GM23248 (cell line): ENCODE results near the gene ICOS. TPM values are rescaled to one million over a fixed set of nuclear protein-coding genes. Genes with fewer than 3 reads are reported as not detected.

Source experiments
- DNase-seq: peaks from one replicate; pipeline ENCODE4 v3.0.0-alpha.2; 2015
- H2AFZ ChIP-seq: fragments of 200-600 bp; sonication (generic); 2 replicates; pipeline ENCODE4 v1.6.1; 2016; ENCODE audit warnings: antibody characterized with exemption
- H3F3A ChIP-seq: fragments of 200-600 bp; sonication (generic); 2 replicates; pipeline ENCODE4 v1.6.1; 2016; ENCODE audit warnings: mild to moderate bottlenecking, antibody characterized with exemption, mixed run types; ENCODE audit not compliant: insufficient read depth
- H3K27ac ChIP-seq: fragments of 200-600 bp; sonication (generic); 2 replicates; pipeline ENCODE4 v1.5.1; 2016; ENCODE audit warnings: mild to moderate bottlenecking
- H3K27me3 ChIP-seq: fragments of 200-600 bp; sonication (generic); replicated peaks from 2 replicates; pipeline ENCODE4 v1.6.1; 2016; ENCODE audit warnings: mild to moderate bottlenecking; ENCODE audit not compliant: insufficient read depth
- H3K36me3 ChIP-seq: fragments of 200-600 bp; sonication (generic); 2 replicates; pipeline ENCODE4 v1.6.1; 2016; ENCODE audit warnings: low read depth, mild to moderate bottlenecking
- H3K4me1 ChIP-seq: fragments of 200-600 bp; sonication (generic); 2 replicates; pipeline ENCODE4 v1.6.1; 2016; ENCODE audit warnings: mild to moderate bottlenecking; ENCODE audit not compliant: insufficient read depth
- H3K4me2 ChIP-seq: fragments of 200-600 bp; sonication (generic); one replicate; pipeline ENCODE4 v1.6.1; 2016; ENCODE audit warnings: mild to moderate bottlenecking; ENCODE audit not compliant: unreplicated experiment
- H3K4me3 ChIP-seq: fragments of 200-600 bp; sonication (generic); 2 replicates; pipeline ENCODE4 v1.5.1; 2016; ENCODE audit warnings: mild to moderate bottlenecking
- H3K79me2 ChIP-seq: fragments of 200-600 bp; sonication (generic); 2 replicates; pipeline ENCODE4 v1.6.1; 2016; ENCODE audit warnings: mild to moderate bottlenecking; ENCODE audit not compliant: insufficient read depth
- H3K9ac ChIP-seq: fragments of 200-600 bp; sonication (generic); 2 replicates; pipeline ENCODE4 v1.6.1; 2016; ENCODE audit warnings: mild to moderate bottlenecking
- H3K9me2 ChIP-seq: fragments of 200-600 bp; sonication (generic); 2 replicates; pipeline ENCODE4 v1.6.1; 2016; ENCODE audit warnings: mixed run types, mild to moderate bottlenecking, moderate library complexity; ENCODE audit not compliant: insufficient read depth
- H3K9me3 ChIP-seq: fragments of 200-600 bp; sonication (generic); one replicate; pipeline ENCODE4 v1.6.1; 2017; ENCODE audit warnings: low read depth
- H4K20me1 ChIP-seq: fragments of 200-600 bp; sonication (generic); 2 replicates; pipeline ENCODE4 v1.6.0; 2016; ENCODE audit not compliant: insufficient read depth
- EZH2 ChIP-seq: fragments of 200-600 bp; sonication (generic); IDR thresholded peaks from 2 replicates; pipeline ENCODE4 v1.6.1; 2018; ENCODE audit warnings: antibody characterized with exemption, mild to moderate bottlenecking; ENCODE audit not compliant: insufficient read depth, poor library complexity, severe bottlenecking
- EZH2phosphoT487 ChIP-seq: fragments of 200-600 bp; sonication (generic); IDR thresholded peaks from 2 replicates; pipeline ENCODE4 v1.6.1; 2018; ENCODE audit warnings: antibody characterized with exemption, moderate library complexity, mild to moderate bottlenecking, low read depth; ENCODE audit not compliant: insufficient read depth
- WGBS, 2 experiments: methylation state at CpG; one replicate each; pipeline ENCODE4 v1.1.6; 2015 to 2017; ENCODE audit warnings: low lambda C conversion rate in 2 of 2, low coverage in 1 of 2; ENCODE audit errors: missing lambda C conversion rate in 2 of 2; 5-methylcytosine and 5-hydroxymethylcytosine counted together
- in situ Hi-C: fragments of 300-500 bp; cut with MboI; formaldehyde crosslinking; loops from 2 replicates; pipeline ENCODE4 v1.15.0; 2020
- polyA plus RNA-seq: library from polyadenylated mRNA; unstranded; fragments of >200 nt; fragmentation: Nextera tagmentation; extraction: Ambion mirVana; gene quantifications from 2 replicates; pipeline ENCODE4 v1.2.1, GENCODE V29; 2016
- total RNA-seq: library from RNA; depleted of rRNA; stranded (reverse); fragments of >200 nt; shearing (Covaris generic); gene quantifications from 2 replicates; pipeline ENCODE4 v1.2.3, GENCODE V29; 2014

Gene ICOS
- total and polyA plus RNA-seq, 2 experiments from 2014 or later, result not detected

- Histone ChIP-seq H2AFZ (no peak overlapping the region), H3K4me3 (no peak overlapping the region), H4K20me1 (no peaks in the 10 kb centered on the region), H3K36me3 (0 out of 2 replicates have a peak, but pooled peaks cover 3% of the 10 kb centered on the region), H3K79me2 (no peaks in the 10 kb centered on the region), H3K27me3 (no peaks in the 10 kb centered on the region), H3K9ac (no peak overlapping the region), H3K9me2 (no peaks in the 10 kb centered on the region), H3K9me3 (peaks cover 3% of the 10 kb centered on the region), H3F3A (no peaks in the 10 kb centered on the region), H3K4me2 (no peak overlapping the region), H3K27ac (no peak overlapping the region), H3K4me1 (no peaks in the 10 kb centered on the region)
- no peak for DNase-seq
- in situ Hi-C loops, result no loop called here
- TF ChIP-seq EZH2 (no peak), EZH2phosphoT487 (no peak)
- WGBS, 2 experiments, result 24 to 27% methylated on average over 2 of the region's 2 CpGs
These were observed 39.0 kb upstream of the ICOS start for GRCh38 chr2:203897544-203897943.

DNA sequence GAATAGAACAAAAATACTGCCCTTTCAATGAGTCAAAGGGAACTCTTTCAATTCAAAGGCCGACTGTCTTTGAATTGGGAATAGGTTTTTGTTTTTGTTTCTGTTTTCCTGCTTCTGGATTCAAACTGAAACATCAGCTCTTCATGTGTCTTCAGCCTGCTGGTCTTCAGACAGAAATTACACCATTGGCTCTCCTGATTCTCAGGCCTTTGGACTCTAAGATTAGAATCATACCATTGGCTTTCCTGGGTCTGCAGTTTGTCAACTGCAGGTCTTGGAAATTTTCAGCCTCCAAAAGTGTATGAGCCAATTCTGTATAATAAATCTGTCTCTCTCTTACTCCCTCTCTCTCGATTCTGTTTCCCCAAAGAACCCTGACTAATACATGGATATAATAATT is 37.9 kb upstream of the ICOS start:
- no peaks in the 10 kb centered on the region for H3K27me3 ChIP-seq
- no peaks in the 10 kb centered on the region for H3F3A ChIP-seq
- no peaks in the 10 kb centered on the region for H4K20me1 ChIP-seq
- no peaks in the 10 kb centered on the region for H3K9me2 ChIP-seq
- no peak overlapping the region for H3K27ac ChIP-seq
- H3K79me2 ChIP-seq, result no peaks in the 10 kb centered on the region
- H3K4me1 ChIP-seq, result no peaks in the 10 kb centered on the region
- no peak overlapping the region for H3K9ac ChIP-seq
- no peak overlapping the region for H3K4me3 ChIP-seq
- no peak for DNase-seq
- H3K4me2 ChIP-seq, result no peak overlapping the region
- H3K36me3 ChIP-seq, result 0 out of 2 replicates have a peak, but pooled peaks cover 3% of the 10 kb centered on the region
- H2AFZ ChIP-seq, result no peak overlapping the region
- in situ Hi-C loops, result no loop called here
- 4 to 10% methylated on average over 2 of the region's 2 CpGs for WGBS, 2 experiments
- TF ChIP-seq EZH2 (no peak), EZH2phosphoT487 (no peak)
- peaks cover 7% of the 10 kb centered on the region for H3K9me3 ChIP-seq

- H3K9me2 ChIP-seq, result no peaks in the 10 kb centered on the region
- H3F3A ChIP-seq, result no peaks in the 10 kb centered on the region
- H2AFZ ChIP-seq, result no peak overlapping the region
- no peaks in the 10 kb centered on the region for H3K79me2 ChIP-seq
- 0 out of 2 replicates have a peak, but pooled peaks cover 3% of the 10 kb centered on the region for H3K36me3 ChIP-seq
- no peak overlapping the region for H3K27ac ChIP-seq
- no peak for DNase-seq
- TF ChIP-seq EZH2phosphoT487 (no peak), EZH2 (no peak)
- H3K4me2 ChIP-seq, result no peak overlapping the region
- H4K20me1 ChIP-seq, result no peaks in the 10 kb centered on the region
- no peaks in the 10 kb centered on the region for H3K4me1 ChIP-seq
- WGBS, 2 experiments, result 53 to 54% methylated on average over 2 of the region's 2 CpGs
- no peaks in the 10 kb centered on the region for H3K27me3 ChIP-seq
- no peak overlapping the region for H3K4me3 ChIP-seq
- no peak overlapping the region for H3K9ac ChIP-seq
- in situ Hi-C loops, result no loop called here
- peaks cover 7% of the 10 kb centered on the region for H3K9me3 ChIP-seq
These were observed 36.3 kb upstream of the ICOS start for GRCh38 chr2:203900253-203900652.

DNA sequence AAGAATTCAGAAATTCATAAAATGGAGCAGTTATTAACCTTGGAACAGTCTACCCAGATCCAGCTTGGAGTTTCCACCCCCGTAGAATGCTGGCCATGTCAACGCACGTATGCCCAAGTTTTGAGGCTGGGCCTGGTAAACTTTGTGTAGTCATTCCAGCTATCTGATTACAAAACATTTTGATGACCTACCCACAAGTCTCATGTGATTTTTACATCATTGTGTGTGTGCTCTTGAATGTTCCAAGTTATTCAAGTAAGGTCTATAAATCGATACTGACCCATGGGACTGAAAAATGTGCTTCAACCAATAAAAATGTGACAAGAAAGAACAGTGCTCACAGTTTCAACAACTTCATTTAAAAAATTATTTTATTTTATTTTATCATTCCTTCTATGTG is 32.5 kb upstream of the ICOS start:
- peak; percentile 16 for DNase-seq
- in situ Hi-C loops, result no loop called here

GRCh38 chr2:203905656-203906055 is 30.9 kb upstream of the ICOS start:
- H3K9me3 ChIP-seq, result peaks cover 7% of the 10 kb centered on the region
- H3K27me3 ChIP-seq, result no peaks in the 10 kb centered on the region
- H3K9ac ChIP-seq, result no peak overlapping the region
- H3K9me2 ChIP-seq, result no peaks in the 10 kb centered on the region
- no peak overlapping the region for H3K4me3 ChIP-seq
- no peak for TF ChIP-seq EZH2phosphoT487
- no peak for TF ChIP-seq EZH2
- H3K27ac ChIP-seq, result no peak overlapping the region
- H4K20me1 ChIP-seq, result no peaks in the 10 kb centered on the region
- H3K4me1 ChIP-seq, result peaks cover 16% of the 10 kb centered on the region
- peaks cover 14% of the 10 kb centered on the region for H3F3A ChIP-seq
- H3K36me3 ChIP-seq, result 0 out of 2 replicates have a peak, but pooled peaks cover 3% of the 10 kb centered on the region
- DNase-seq, result peak; percentile 39
- in situ Hi-C loops, result no loop called here
- no peaks in the 10 kb centered on the region for H3K79me2 ChIP-seq
- H2AFZ ChIP-seq, result no peak overlapping the region
- no peak overlapping the region for H3K4me2 ChIP-seq

More for the DNA sequence above, 32.5 kb upstream of the ICOS start:
- peaks cover 8% of the 10 kb centered on the region for H3F3A ChIP-seq
- H3K36me3 ChIP-seq, result 0 out of 2 replicates have a peak, but pooled peaks cover 3% of the 10 kb centered on the region
- TF ChIP-seq EZH2 (no peak), EZH2phosphoT487 (no peak)
- H3K9me2 ChIP-seq, result no peaks in the 10 kb centered on the region
- H3K27me3 ChIP-seq, result no peaks in the 10 kb centered on the region
- WGBS, 2 experiments, result 25% methylated on average over 4 of the region's 4 CpGs
- H3K4me1 ChIP-seq, result peaks cover 5% of the 10 kb centered on the region
- no peak overlapping the region for H3K4me3 ChIP-seq
- H3K27ac ChIP-seq, result no peak overlapping the region
- H3K79me2 ChIP-seq, result no peaks in the 10 kb centered on the region
- H3K9ac ChIP-seq, result no peak overlapping the region
- peaks cover 7% of the 10 kb centered on the region for H3K9me3 ChIP-seq
- no peak overlapping the region for H2AFZ ChIP-seq
- H3K4me2 ChIP-seq, result no peak overlapping the region
- no peaks in the 10 kb centered on the region for H4K20me1 ChIP-seq
